Right lobe of liver (tissue), 4 donors: ENCODE data around the gene PANK2.

ENCODE experiments used
- CTCF ChIP-seq, 4 donors: fragments of 200-600 bp in 3 of 4; fragments of 450-650 bp in 1 of 4; IDR thresholded peaks; one replicate each; pipeline versions ENCODE4 v1.5.1 to v1.8.0; 2016 to 2022; ENCODE audit warnings: antibody characterized with exemption in 4 of 4, mild to moderate bottlenecking in 2 of 4
- POLR2A ChIP-seq: fragments of 450-650 bp; IDR thresholded peaks from one replicate; pipeline ENCODE4 v1.6.1; 2017; ENCODE audit warnings: antibody characterized with exemption, mild to moderate bottlenecking
- donor health status: DM: no; HTN: no; CAD: no.
- donor health status: DM: no; HTN: no; CAD: no.
- donor health status: DM: no; HTN: yes; CAD: no.

GRCh38 chr20:3935956-3936340, 46.8 kb downstream of the PANK2 start:
- no peak for TF ChIP-seq POLR2A
- no peak for TF ChIP-seq CTCF (IDR thresholded peaks at IDR 0.05)
